ENCODE data around the gene LRSAM1. TPM values are rescaled to one million over a fixed set of nuclear protein-coding genes. Genes with fewer than 3 reads are reported as not detected.

Gene LRSAM1
- total RNA-seq = 14.5 and 17.1 TPM in 2 replicates

DNA sequence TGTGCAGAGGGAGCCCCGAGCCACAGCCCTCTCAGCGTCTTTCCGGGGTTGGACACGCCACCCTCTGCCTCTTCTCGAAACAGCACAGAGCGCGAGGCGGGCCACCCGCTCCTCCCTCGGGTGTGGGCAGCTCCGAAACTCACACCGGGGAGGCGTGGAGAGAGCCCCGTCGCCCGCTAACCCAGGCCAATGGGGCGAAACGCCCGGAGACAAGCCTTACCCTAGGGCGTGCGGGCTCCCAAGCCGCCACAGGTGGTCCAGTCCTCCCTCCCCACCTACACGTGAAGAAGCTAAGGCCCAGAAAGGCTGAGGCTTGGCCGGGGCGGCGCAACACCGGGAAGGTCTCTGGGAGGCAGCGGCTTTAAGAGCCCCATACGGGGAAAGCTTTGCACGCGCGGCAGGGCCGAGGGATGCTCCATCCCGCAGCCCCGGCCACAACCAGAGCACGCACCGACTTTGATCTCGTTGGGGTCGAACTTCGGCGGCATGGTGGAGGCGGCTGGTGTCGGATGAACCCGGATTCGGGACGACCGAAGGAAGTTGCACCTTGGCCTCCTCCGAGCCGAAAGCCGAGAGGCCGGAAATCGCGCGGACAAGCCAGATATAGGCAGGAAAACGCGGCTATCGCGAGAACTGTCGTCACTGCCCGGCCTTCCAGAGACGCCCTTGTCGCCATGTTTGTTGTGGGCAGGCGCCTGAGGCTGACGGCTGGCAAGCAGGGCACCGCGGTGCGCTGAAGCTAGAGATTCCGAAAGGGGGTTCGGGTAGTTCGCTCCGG is at the start of gene LRSAM1, which contains the start of gene RPL12:
LRSAM1 (plus strand) TSS at position 681 of the 778 bp plus-strand sequence. CDS start 3,018 bp downstream, outside the sequence.
RPL12 (minus strand) TSS at position 577 of the 778 bp plus-strand sequence; CDS start at position 488, 89 bp downstream.
- TF ChIP-seq, protein P1, sequence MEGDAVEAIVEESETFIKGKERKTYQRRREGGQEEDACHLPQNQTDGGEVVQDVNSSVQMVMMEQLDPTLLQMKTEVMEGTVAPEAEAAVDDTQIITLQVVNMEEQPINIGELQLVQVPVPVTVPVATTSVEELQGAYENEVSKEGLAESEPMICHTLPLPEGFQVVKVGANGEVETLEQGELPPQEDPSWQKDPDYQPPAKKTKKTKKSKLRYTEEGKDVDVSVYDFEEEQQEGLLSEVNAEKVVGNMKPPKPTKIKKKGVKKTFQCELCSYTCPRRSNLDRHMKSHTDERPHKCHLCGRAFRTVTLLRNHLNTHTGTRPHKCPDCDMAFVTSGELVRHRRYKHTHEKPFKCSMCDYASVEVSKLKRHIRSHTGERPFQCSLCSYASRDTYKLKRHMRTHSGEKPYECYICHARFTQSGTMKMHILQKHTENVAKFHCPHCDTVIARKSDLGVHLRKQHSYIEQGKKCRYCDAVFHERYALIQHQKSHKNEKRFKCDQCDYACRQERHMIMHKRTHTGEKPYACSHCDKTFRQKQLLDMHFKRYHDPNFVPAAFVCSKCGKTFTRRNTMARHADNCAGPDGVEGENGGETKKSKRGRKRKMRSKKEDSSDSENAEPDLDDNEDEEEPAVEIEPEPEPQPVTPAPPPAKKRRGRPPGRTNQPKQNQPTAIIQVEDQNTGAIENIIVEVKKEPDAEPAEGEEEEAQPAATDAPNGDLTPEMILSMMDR (conservative IDR thresholded peaks at IDR 0.05; ENCODE audit: low read depth, low read length) = no peak
- peak; percentile 52 for DNase-seq (ENCODE audit: low read depth)
- H3K4me3 ChIP-seq (ENCODE audit: low read depth, low read length) = peak within 1 kb of the TSS; percentile 97

DNA sequence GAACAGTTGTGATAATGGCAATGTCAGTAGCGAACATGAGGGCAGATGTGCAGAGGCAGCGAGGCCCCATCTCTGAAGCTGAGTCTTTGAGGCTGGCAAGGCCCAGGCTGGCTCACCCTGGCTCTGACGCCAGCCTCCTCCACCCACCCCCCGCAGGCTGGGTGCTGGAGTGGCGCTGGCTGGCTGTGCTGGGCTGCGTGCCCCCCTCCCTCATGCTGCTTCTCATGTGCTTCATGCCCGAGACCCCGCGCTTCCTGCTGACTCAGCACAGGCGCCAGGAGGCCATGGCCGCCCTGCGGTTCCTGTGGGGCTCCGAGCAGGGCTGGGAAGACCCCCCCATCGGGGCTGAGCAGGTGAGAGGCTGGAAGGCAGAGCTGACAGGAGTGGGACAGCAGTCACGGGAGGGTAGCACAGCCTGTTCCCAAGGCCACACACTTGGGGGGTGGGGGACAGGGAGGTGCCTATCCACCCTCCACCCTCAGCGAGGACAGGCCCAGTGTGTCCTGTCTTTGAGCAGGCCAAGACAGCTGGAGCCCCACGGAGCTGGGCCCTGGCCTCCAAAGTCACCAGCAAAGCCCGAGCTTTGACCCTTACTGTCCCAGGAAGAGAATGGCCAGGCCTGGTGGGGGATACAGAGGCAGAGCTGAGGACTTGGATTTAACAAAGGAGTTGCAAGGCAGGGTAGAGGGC is 48.8 kb upstream of the LRSAM1 start:
- TF ChIP-seq, protein P1 (conservative IDR thresholded peaks at IDR 0.05; ENCODE audit: low read depth, low read length) = no peak
- no peak overlapping the region for H3K4me3 ChIP-seq (ENCODE audit: low read depth, low read length)
- DNase-seq (ENCODE audit: low read depth) = no peak

DNA sequence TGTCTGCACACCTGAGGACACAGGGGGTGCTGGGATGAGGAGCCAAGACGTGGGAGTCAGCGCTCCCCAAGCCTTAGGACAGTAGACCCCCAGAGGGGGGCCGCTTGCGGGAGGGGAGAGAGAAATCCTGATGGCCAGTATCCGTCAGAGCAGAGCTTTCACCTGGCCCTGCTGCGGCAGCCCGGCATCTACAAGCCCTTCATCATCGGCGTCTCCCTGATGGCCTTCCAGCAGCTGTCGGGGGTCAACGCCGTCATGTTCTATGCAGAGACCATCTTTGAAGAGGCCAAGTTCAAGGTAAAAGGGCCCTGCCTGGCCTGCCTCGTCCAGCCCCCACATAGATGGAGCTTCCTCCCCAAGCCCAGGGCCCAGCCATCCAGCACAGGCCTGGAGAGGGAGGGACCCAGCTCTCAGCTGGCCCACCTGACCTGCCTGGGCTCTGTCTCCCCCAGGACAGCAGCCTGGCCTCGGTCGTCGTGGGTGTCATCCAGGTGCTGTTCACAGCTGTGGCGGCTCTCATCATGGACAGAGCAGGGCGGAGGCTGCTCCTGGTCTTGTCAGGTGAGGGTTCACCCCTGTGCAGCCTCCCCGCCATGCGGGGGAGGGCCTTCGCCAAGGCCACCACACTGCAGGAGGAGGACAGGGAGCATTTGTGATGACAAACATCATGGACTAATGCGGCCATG is 47.7 kb upstream of the LRSAM1 start:
- no peak for DNase-seq (ENCODE audit: low read depth)
- TF ChIP-seq, protein P1 (conservative IDR thresholded peaks at IDR 0.05; ENCODE audit: low read depth, low read length) = no peak
- H3K4me3 ChIP-seq (ENCODE audit: low read depth, low read length) = no peak overlapping the region

DNA sequence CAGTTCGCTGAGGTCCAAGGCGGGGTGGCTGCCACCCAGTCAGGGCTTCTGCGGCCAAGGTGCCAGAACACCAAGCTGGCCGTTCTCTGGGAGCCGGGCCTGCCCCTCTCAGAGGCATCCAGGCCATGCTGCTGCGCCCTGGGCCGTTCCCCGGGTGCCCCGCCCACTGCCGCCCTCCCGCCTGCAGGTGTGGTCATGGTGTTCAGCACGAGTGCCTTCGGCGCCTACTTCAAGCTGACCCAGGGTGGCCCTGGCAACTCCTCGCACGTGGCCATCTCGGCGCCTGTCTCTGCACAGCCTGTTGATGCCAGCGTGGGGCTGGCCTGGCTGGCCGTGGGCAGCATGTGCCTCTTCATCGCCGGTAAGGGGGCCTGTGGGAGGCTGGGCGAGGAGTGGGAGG is 46.7 kb upstream of the LRSAM1 start:
- DNase-seq (ENCODE audit: low read depth) = no peak
- TF ChIP-seq, protein P1 (conservative IDR thresholded peaks at IDR 0.05; ENCODE audit: low read depth, low read length) = no peak
- H3K4me3 ChIP-seq (ENCODE audit: low read depth, low read length) = no peak overlapping the region

DNA sequence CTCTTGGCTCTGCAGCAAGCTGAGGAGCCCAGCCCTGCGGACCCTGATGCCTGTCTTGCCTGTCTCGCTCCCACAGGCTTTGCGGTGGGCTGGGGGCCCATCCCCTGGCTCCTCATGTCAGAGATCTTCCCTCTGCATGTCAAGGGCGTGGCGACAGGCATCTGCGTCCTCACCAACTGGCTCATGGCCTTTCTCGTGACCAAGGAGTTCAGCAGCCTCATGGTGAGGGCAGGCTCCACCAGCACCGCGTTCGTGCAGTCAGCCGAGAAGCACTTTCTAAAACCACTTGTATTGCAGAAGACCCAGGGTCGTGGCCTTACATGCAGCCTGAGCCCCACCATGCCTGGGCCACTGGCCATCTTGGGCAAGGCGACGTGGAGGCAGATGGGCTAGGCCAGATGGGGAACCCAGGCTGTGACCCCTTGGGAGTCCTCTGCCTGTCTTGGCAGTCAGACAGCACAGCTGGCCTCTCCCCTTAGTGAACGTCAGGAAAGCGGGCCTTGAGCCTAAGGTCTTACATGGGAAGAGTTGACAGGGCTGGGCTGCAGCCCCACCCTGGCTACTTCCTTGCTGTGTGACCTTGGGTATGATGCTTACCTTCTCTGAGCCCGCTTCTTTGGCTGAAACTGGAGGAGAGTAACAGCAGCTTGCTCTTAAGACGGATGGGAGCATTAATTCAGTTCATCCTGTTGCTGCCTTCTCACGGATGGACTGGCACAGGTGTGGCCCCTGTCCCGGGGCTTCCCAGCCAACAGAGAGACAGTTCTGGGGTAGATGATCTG is 45.8 kb upstream of the LRSAM1 start:
- TF ChIP-seq, protein P1 (conservative IDR thresholded peaks at IDR 0.05; ENCODE audit: low read depth, low read length) = no peak
- DNase-seq (ENCODE audit: low read depth) = no peak
- no peak overlapping the region for H3K4me3 ChIP-seq (ENCODE audit: low read depth, low read length)

DNA sequence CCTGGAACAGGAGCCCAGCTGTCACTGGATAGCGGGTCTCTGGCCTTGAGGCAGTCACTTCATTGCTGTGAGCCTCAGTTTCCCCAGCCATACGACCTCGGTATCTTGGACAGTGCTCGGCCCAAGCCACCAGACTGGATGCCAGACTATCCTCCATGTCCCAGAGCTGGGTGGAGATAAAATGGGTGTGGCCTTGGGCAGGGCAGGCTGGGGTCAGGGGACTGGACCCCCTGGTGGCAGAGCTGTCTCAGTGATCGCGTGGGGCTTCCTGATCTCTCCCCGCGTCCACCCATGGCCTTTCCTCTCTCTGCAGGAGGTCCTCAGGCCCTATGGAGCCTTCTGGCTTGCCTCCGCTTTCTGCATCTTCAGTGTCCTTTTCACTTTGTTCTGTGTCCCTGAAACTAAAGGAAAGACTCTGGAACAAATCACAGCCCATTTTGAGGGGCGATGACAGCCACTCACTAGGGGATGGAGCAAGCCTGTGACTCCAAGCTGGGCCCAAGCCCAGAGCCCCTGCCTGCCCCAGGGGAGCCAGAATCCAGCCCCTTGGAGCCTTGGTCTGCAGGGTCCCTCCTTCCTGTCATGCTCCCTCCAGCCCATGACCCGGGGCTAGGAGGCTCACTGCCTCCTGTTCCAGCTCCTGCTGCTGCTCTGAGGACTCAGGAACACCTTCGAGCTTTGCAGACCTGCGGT is 44.4 kb upstream of the LRSAM1 start:
- DNase-seq (ENCODE audit: low read depth) = no peak
- TF ChIP-seq, protein P1 (conservative IDR thresholded peaks at IDR 0.05; ENCODE audit: low read depth, low read length) = no peak

More for the DNA sequence above, 44.4 kb upstream of the LRSAM1 start:
- H3K4me3 ChIP-seq (ENCODE audit: low read depth, low read length) = no peak overlapping the region

Measured in epithelial cell of proximal tubule (primary cell).